GM19438 (cell line): Measurements from ENCODE around the gene CD46.
"Not testable (repeated sequence)": the region's sequence is repeated elsewhere in the genome, so short reads cannot be mapped to it uniquely, and the experiment has no call there.

ENCODE experiments used
- ATAC-seq: cut with Tn5 transposase; IDR thresholded peaks from one replicate; pipeline ENCODE4 v1.9.1; 2021; ENCODE audit warnings: low read depth; ENCODE audit not compliant: unreplicated experiment

The CD46 gene

DNA sequence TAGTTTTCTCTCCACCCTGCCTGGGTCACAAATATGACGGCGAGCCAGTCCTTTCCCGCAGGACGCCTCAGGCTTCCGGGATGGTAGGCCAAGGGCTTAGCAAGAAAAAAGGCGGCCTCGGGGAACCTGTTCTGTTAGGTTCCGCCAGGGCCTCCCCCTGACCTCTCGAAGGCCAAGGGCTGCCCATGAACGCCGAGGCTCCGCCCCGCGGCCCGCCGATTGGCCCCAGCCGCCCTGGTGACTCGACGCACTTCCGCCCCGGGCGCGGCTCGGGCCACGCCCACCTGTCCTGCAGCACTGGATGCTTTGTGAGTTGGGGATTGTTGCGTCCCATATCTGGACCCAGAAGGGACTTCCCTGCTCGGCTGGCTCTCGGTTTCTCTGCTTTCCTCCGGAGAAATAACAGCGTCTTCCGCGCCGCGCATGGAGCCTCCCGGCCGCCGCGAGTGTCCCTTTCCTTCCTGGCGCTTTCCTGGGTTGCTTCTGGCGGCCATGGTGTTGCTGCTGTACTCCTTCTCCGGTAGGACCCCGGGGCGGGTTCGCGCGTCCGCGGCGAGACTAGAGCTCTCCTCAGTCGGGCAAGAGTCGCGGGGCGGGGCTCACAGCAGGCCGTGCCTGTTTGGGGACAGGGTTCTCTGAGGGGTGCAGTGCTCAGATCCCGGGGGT is at the start of gene CD46:
Gene CD46 (plus strand): TSS at position 265 of the 666 bp plus-strand sequence. CDS start 159 bp downstream, at position 424.
- peak; percentile 94 for ATAC-seq

GRCh38 chr1:207702317-207702716 is 49.5 kb upstream of the CD46 start:
- ATAC-seq, result no peak

- ATAC-seq, result no peak
These were observed 48.1 kb upstream of the CD46 start for GRCh38 chr1:207703712-207704111.

DNA sequence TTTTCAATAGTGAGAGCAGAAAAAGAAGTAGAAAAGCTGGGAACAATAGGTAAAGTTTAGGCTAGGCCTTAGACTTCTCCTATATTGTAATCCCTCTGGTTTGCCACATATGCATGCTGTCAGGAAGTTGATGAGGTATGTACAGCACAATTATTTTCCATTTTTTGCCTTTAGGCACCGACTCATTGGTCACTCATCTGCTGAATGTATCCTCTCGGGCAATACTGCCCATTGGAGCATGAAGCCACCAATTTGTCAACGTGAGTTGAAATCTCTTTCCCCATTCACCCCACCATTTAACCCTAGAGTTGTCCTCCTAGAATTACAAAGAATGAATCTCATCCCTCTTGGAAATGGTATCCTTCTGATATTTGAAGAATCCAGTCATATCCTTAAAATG is 43.9 kb upstream of the CD46 start:
- ATAC-seq, result not testable (repeated sequence)

GRCh38 chr1:207711285-207711684 is 40.6 kb upstream of the CD46 start:
- no peak for ATAC-seq

- ATAC-seq, result not testable (repeated sequence)
These were observed 39.2 kb upstream of the CD46 start for GRCh38 chr1:207712701-207713100.

GRCh38 chr1:207713529-207713928 is 38.3 kb upstream of the CD46 start:
- no peak for ATAC-seq

DNA sequence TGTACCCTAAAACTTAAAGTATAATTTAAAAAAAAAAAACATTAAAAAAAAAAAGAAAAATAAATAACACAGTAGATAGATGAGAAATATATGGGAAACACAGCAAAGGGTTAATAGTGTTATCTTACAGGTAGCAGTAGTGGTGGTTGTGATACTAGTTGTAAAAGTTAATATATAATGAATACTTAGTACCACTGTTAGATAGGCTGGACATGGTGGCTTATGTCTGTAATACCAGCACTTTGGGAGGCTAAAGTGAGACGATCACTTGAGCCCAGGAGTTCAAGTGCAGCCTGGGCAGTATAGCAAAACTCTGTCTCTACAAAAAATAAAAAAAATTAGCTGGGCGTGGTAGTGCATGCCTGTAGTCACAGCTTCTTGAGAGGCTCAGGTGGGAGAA is 32.6 kb upstream of the CD46 start:
- ATAC-seq, result no peak

DNA sequence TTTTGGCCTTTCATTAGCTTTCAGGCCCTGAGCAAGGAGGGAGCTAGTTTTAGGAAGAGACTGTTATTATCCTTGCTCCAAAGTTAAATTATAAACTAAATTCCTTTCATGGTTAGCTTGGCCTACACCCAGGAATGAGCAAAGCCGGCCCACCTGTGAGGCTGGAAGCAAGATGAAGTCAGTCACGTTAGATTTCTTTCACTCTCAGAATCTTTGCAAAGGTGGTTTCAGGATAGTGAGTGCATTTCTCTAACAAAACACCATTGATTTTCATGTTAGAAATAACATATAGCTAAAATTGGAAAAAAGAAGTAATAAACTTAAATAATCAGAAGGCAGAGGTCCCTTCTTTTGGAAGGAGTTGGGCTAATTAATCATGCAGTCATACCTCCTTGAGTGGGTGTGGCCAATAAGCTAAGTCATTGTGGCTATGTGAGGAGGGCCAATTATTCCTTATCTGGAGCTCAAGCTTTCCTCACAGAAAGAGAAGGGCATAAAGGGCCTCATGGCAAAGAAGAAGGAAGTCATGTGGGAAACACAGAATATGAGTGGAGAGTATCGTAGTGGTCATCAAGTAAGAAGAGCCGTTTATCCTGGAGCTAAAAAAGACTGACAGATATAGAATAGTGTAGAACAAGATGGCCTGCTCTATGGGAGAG is 23.5 kb upstream of the CD46 start:
- ATAC-seq, result not testable (repeated sequence)

DNA sequence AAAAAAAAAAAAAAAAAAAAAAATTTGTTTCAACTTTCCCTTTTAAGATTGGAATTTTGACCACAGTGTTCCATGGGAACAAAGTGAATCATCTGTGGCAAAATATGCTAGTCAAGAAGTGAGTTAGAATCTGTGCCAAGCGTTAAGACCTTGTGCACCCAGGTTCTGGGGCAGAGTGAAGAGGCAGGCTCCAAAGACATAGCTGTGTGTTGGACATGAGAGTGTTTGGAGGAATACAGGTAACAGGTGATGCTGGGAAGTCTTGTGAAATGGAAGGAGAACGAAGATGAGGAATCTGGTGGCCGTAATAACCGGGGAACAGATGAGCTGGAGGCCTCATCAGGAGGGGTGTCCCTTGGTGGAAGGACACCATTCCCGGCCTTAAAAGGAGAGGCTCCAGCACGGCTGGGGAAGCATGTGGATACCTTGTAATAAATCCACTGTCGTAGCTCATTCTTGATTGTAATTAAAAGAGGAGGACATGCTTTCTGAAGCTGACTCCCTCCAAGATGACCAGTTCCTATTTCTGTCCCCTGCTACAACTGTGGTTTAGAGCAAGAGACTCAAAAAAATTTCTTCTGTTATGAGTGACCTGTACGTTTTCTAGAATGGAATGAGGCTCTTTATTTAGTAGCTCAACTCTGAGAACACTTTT is 14.2 kb upstream of the CD46 start:
- not testable (repeated sequence) for ATAC-seq

- ATAC-seq, result not testable (repeated sequence)
These were observed 13.6 kb upstream of the CD46 start for GRCh38 chr1:207738158-207738659.

DNA sequence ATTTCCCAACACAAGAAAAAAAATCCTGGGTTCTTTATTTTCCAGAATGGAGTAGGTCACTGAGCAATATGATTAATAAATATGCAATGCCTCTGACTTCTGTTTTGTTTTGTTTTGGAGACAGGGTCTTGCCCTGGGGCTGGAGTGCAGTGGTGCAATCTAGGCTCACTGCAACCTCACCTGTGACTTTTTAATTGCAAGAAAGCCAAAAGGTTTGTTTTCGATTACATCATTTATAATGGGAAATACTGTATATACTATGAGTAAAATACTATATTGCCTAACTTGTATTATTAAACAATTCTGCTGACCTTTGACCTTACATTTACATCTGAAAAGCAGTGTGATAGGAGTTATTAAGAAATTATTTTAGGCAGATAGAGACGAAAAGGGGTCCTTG is 11.6 kb upstream of the CD46 start:
- ATAC-seq, result no peak

GRCh38 chr1:207742850-207743555 is 8.9 kb upstream of the CD46 start:
- no peak for ATAC-seq

DNA sequence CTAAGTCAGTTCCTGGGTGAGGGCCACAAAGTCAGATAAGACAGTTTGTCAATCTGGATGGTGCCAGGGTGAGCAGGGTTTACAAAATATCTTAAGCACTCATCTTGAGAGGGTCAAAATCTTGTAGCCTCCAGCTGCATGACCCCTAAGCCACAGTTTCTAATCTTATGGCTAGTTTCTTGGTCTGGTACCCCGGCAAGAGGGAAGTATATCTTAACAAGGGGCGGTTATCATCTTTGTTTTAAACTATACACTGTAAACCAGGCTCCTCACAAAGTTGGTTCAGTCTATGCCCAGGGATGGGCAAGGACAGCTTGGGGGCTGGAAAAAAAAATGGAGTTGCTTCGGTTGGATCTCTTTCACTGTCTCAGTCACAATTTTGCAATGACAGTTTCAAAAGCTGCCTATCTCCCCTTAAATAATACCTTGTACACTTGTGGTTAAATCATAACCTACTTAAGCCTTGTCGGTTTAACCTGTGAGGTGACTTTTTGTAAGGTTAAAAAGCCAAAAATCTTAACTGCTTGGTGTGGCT is 7.8 kb upstream of the CD46 start:
- no peak for ATAC-seq

- ATAC-seq, result no peak
These were observed 6.6 kb upstream of the CD46 start for GRCh38 chr1:207745285-207745684.

DNA sequence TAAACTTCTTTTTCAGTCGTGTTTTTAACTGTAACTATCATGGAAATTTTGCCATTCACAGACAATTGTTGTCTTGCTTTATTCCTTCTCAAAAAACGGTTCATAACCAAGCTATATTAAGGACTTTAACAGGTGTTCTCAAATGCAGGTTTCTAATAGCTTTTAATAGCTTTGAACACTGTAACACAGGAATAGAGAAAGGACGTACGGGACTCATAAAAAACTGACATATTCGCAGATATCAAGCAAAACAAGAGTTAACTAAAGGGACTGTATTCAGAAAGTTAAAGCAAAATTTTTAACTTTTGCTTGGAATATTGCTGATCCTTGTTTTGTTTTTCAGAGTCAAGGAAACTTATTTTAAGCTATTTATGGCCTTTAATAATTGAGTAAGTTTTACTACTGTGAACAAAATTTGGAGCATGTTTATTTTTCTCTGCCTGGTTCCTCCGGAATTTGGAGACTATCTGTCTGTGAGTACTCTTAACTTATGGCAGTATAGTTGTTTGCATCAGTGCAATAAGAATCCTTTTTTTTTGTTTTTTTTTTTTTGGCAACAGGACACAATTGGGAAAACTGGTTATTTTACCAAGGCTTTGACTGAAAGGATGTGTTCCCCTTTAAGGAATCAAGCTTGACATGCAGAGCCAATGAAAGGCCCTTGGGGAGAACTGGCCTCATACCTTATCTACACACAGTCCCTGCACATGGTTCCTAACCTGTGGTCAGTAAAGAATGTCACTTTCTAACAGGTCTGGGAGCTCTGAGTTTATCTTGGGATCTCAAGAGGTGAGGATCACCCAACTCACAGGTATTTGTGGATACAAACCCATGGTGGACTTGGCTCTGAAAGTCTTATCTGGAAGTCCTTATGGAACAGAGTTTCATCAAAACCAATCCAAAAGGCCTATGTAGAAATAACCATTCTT is 5.8 kb upstream of the CD46 start:
- no peak for ATAC-seq

- no peak for ATAC-seq
These were observed 4.0 kb upstream of the CD46 start for GRCh38 chr1:207747627-207748492.

GRCh38 chr1:207748737-207749528 is 2.9 kb upstream of the CD46 start:
- ATAC-seq, result no peak
